Upper lobe of left lung (tissue), 4 donors: ENCODE measurements around the gene TSPAN31.

Source experiments
- CTCF ChIP-seq, 6 experiments: fragments of 450-650 bp in 4 of 6; fragments of 200-600 bp in 2 of 6; sonication (generic) in 2 of 6; IDR thresholded peaks; one replicate each; pipeline ENCODE4 v1.5.1; 2016 to 2019; ENCODE audit warnings: antibody characterized with exemption in 6 of 6
- POLR2A ChIP-seq, 4 donors: fragments of 450-650 bp; IDR thresholded peaks; one replicate each; pipeline ENCODE4 v1.5.1; 2016 to 2017; ENCODE audit warnings: antibody characterized with exemption in 4 of 4, mild to moderate bottlenecking in 2 of 4

GRCh38 chr12:57698414-57698813 is 46.4 kb upstream of the TSPAN31 start:
- no peak for TF ChIP-seq CTCF (IDR thresholded peaks at IDR 0.05)
- no peak for TF ChIP-seq POLR2A (IDR thresholded peaks at IDR 0.05)
